Left lung (tissue), 10 donors: ENCODE data around the gene DPP3. TPM values are rescaled to one million over a fixed set of nuclear protein-coding genes. Genes with fewer than 3 reads are reported as not detected.
"Not testable (repeated sequence)": the region's sequence is repeated elsewhere in the genome, so short reads cannot be mapped to it uniquely, and the experiment has no call there.

Experiments
- ATAC-seq: fragments of 200-7000 bp; cut with Tn5 transposase; one replicate; pipeline ENCODE4 v1.9.1; 2020; ENCODE audit warnings: moderate library complexity
- DNase-seq, 4 donors: peaks; one replicate each; pipeline ENCODE4 v3.0.0-alpha.2; 2013 to 2020
- H3K27ac ChIP-seq, 2 donors: fragments of 200-600 bp; sonication (generic) in 1 of 2; one replicate each; pipeline versions ENCODE4 v1.5.0 to v1.8.0; 2020 to 2021
- H3K27me3 ChIP-seq, 2 donors: fragments of 200-600 bp; sonication (generic) in 1 of 2; one replicate each; pipeline versions ENCODE4 v1.5.0 to v1.8.0; 2020 to 2021
- H3K36me3 ChIP-seq, 2 donors: fragments of 200-600 bp; sonication (generic) in 1 of 2; one replicate each; pipeline versions ENCODE4 v1.5.0 to v1.8.0; 2020 to 2021
- H3K4me1 ChIP-seq, 2 donors: fragments of 200-600 bp; one replicate each; pipeline ENCODE4 v1.8.0; 2021
- H3K4me3 ChIP-seq, 2 donors: fragments of 200-600 bp; sonication (generic) in 1 of 2; one replicate each; pipeline versions ENCODE4 v1.5.0 to v1.8.0; 2020 to 2021; ENCODE audit warnings: mild to moderate bottlenecking in 1 of 2
- H3K9me3 ChIP-seq, 2 donors: fragments of 200-600 bp; sonication (generic) in 1 of 2; one replicate each; pipeline versions ENCODE4 v1.5.0 to v1.8.0; 2020 to 2021
- intact Hi-C, 2 donors: fragments of 100-400 bp; cut with DNase I; formaldehyde crosslinking; loops; one replicate each; pipeline versions ENCODE4 v1.11.2 to v1.14.2; 2022
- polyA plus RNA-seq, 6 donors: library from polyadenylated mRNA; unstranded; fragments of 120-200 nt; gene quantifications; one replicate each; pipeline ENCODE4 v1.2.1, GENCODE V29; 2013; ENCODE audit not compliant: insufficient read length in 6 of 6
- total RNA-seq, 2 donors: library from RNA; stranded (reverse); fragmentation: NEBNext Ultra II Directional; extraction: Animal tissue kit (Norgen Biotek cat#: 25700); gene quantifications; one replicate each; pipeline ENCODE4 v1.2.1, GENCODE V29; 2021
- TF ChIP-seq, protein P1 (sequence below), 2 donors: fragments of 200-600 bp; sonication (generic) in 1 of 2; IDR thresholded peaks; one replicate each; pipeline versions ENCODE4 v1.5.0 to v1.8.0; 2021; ENCODE audit warnings: antibody characterized with exemption in 2 of 2
- donor health status: DM: no; HTN: yes; CAD: no.
- donor health status: DM: no; HTN: no; CAD: no.

The DPP3 gene
- total and polyA plus RNA-seq, 8 donors: 15.0 to 68.1 (median 18.5) TPM

DNA sequence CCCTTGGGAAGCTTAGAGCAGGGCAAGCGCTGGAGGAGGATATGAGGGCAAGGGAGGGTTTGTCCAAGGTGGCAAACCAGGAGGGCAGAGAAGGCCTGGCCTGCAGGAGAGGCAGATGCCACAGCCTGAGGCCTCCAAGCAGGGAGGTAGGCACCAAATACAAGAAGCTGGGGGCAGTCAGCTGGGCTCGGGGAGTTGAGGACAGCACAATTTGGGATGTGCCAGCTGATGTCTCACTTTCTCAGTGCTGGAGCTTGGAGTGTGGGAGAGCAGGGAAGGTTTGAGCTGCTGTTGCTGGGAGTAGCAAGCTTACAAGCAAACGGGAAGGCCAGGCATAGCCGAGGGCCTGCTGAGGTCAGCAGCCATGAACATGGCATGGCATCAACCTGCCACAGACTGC lies 61.7 kb downstream of the DPP3 start:
- Histone ChIP-seq H3K4me1 (peaks cover 11 to 42% of the 10 kb centered on the region in 2 donors), H3K27ac (no peak overlapping the region), H3K27me3 (peaks cover 0 to 5% of the 10 kb centered on the region in 2 donors), H3K4me3 (no peak overlapping the region), H3K36me3 (peaks cover 0 to 57% of the 10 kb centered on the region in 2 donors), H3K9me3 (no peaks in the 10 kb centered on the region)
- no peak for DNase-seq
- ATAC-seq: no peak
- intact Hi-C loops: no loop called here
- TF ChIP-seq, protein P1, sequence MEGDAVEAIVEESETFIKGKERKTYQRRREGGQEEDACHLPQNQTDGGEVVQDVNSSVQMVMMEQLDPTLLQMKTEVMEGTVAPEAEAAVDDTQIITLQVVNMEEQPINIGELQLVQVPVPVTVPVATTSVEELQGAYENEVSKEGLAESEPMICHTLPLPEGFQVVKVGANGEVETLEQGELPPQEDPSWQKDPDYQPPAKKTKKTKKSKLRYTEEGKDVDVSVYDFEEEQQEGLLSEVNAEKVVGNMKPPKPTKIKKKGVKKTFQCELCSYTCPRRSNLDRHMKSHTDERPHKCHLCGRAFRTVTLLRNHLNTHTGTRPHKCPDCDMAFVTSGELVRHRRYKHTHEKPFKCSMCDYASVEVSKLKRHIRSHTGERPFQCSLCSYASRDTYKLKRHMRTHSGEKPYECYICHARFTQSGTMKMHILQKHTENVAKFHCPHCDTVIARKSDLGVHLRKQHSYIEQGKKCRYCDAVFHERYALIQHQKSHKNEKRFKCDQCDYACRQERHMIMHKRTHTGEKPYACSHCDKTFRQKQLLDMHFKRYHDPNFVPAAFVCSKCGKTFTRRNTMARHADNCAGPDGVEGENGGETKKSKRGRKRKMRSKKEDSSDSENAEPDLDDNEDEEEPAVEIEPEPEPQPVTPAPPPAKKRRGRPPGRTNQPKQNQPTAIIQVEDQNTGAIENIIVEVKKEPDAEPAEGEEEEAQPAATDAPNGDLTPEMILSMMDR (IDR thresholded peaks at IDR 0.05): no peak

DNA sequence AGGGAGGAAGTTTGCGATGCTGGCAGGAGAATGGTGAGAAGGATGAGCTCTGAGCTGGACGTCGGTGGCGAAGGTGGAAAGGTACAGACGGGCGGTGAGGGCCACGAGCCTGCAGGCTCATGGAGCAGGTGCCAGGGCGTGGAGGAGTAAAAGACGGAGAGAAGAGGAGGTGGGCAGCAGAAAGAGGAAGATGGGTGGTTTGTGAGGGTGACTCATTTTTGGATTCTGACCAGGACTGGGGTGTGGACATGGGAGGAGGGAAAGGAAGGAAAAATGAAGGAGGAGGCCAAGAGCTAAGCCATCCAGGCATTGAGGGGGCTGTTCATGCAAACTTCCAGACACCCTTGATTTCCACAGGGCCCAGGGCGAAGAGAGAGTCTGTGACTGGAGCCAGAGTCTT lies 62.1 kb downstream of the DPP3 start:
- DNase-seq: no peak
- TF ChIP-seq, protein P1 (IDR thresholded peaks at IDR 0.05): no peak
- peaks cover 11 to 44% of the 10 kb centered on the region in 2 donors for H3K4me1 ChIP-seq
- intact Hi-C loops: no loop called here
- no peak for ATAC-seq
- peaks cover 0 to 7% of the 10 kb centered on the region in 2 donors for H3K27me3 ChIP-seq
- peaks cover 0 to 54% of the 10 kb centered on the region in 2 donors for H3K36me3 ChIP-seq
- no peak overlapping the region for H3K27ac ChIP-seq
- H3K4me3 ChIP-seq: no peak overlapping the region
- no peaks in the 10 kb centered on the region for H3K9me3 ChIP-seq

DNA sequence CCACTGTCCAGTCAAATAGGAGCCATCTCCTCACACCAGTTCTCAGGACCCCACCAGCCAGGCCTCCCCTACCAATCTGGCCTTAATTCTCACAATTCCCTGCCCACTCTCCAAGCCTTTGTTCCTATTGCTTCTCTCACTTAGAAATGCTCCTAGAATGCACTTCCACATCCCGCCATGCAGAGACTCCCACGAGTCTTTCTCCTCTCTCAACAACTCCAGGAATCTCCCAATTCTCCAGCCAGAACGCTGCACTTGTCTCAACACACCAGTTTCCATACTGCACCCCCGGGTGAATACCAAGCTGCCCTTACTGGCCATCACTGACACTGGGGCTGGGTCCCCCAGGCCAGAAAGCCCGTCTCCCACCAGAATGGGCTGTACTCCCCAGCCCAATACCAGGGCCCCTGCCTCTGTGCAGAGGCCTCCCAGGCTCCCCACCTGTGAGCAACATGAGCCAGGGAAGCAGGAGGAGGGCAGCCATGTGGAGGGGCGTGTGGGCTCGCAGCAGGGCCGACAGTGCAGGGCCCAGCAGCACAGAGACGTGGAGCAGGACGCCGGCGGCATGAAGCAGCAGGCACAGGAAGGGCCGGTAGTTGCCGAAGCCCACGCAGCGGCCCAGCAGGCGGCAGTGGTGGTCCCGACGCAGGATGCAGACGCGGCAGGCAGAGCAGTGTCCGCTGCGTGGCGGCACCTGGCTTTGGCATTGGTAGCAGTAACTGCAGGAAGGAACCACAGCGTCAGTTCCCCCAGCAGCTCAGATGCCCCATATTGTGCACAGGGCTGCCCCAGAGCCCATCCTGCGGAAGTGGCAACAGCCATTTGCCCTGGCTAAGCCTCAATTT lies 63.3 kb downstream of the DPP3 start:
- intact Hi-C loops: no loop called here
- no peaks in the 10 kb centered on the region for H3K9me3 ChIP-seq
- DNase-seq (peak; percentile 37 to 85 (median 60)), ATAC-seq (no peak)
- H3K27ac ChIP-seq: peak overlapping the region; percentile 4 to 15
- no peak overlapping the region for H3K4me3 ChIP-seq
- H3K27me3 ChIP-seq: peaks cover 0 to 7% of the 10 kb centered on the region in 2 donors
- TF ChIP-seq, protein P1 (IDR thresholded peaks at IDR 0.05): peak in 1 of 2 donors; percentile 37
- H3K4me1 ChIP-seq: peaks cover 11 to 44% of the 10 kb centered on the region in 2 donors
- peaks cover 0 to 44% of the 10 kb centered on the region in 2 donors for H3K36me3 ChIP-seq

DNA sequence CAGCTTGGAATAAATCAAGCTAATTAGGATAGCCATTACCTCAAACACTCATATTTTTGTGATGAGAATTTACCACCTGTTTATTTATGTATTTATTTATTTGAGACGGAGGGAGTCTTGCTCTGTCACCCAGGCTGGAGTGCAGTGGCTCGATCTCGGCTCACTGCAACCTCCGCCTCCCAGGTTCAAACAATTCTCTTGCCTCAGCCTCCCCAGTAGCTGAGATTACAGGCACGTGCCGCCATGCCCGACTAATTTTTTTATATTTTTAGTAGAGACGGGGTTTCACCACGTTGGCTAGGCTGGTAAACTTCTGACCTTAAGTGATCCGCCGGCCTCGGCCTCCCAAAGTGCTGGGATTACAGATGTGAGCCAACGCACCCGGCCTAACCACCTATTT lies 64.7 kb downstream of the DPP3 start:
- Histone ChIP-seq H3K4me3 (peak overlapping the region; percentile 67 to 81), H3K36me3 (peaks cover 0 to 29% of the 10 kb centered on the region in 2 donors), H3K4me1 (peaks cover 11 to 44% of the 10 kb centered on the region in 2 donors)
- ATAC-seq, H3K27me3 ChIP-seq, intact Hi-C loops, DNase-seq, H3K27ac ChIP-seq, H3K9me3 ChIP-seq: not testable (repeated sequence)

DNA sequence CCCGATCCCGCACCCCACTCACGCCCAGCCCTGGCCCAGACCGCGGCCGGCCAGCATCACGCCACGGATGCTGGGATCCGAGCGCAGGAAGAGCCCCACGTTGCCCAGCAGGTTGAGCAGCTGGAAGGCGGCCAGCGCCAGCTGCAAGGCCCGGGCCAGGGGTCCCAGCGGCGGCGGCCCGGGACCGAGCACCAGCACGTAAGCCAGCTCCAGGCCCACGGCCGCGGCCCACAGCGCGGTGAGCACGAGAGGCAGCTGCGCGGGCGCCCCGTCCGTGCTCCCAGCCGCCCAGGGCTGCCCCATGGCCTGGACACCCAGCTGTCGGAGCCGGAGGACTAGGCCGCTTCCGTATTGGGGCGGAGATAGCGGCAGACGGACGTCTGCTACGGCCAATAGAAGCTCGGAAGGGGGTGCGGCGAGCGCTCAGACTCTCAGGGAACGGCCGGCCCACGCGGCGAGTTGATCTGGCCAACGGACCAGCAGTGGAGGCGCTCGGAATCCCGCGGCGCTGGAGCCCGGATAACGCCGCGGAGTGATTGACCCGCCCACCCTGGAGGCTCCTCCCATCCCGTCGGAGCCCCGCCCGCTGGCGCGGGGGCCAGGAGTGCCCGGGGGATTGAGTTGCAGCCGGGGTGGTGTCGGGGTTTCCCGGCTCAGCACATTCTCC lies 65.6 kb downstream of the DPP3 start, which contains the start of gene ZDHHC24:
Gene ZDHHC24, minus strand, starts transcription at position 348 of the 667 bp plus-strand sequence. Its CDS starts 45 bp downstream, at position 303.
- intact Hi-C loops: no loop called here
- H3K36me3 ChIP-seq: peaks cover 0 to 23% of the 10 kb centered on the region in 2 donors
- TF ChIP-seq, protein P1 (IDR thresholded peaks at IDR 0.05): no peak
- H3K4me1 ChIP-seq: peaks cover 11 to 44% of the 10 kb centered on the region in 2 donors
- H3K9me3 ChIP-seq: no peaks in the 10 kb centered on the region
- peak within 1 kb of the TSS; percentile 67 to 81 for H3K4me3 ChIP-seq
- DNase-seq (peak; percentile 81 to 100 (median 96)), ATAC-seq (peak; percentile 98)
- peak within 1 kb of the TSS; percentile 37 to 79 for H3K27ac ChIP-seq
- H3K27me3 ChIP-seq: peaks cover 0 to 7% of the 10 kb centered on the region in 2 donors
